Neural progenitor cell (in vitro differentiated cells): Measurements from ENCODE around the gene HSPG2. TPM values are rescaled to one million over a fixed set of nuclear protein-coding genes. Genes with fewer than 3 reads are reported as not detected.

Source experiments
- DNase-seq: peaks from one replicate; pipeline ENCODE4 v3.0.0-alpha.2; 2016; ENCODE audit warnings: low spot score
- H2AFZ ChIP-seq: fragments of 200-600 bp; sonication (generic); replicated peaks from 2 replicates; pipeline ENCODE4 v1.6.1; 2016; ENCODE audit warnings: antibody characterized with exemption
- H3F3A ChIP-seq: fragments of 200-600 bp; sonication (generic); 2 replicates; pipeline ENCODE4 v1.6.1; 2016; ENCODE audit warnings: antibody characterized with exemption, low read depth
- H3K27ac ChIP-seq: fragments of 200-600 bp; sonication (generic); 2 replicates; pipeline ENCODE4 v1.5.1; 2016; ENCODE audit warnings: mild to moderate bottlenecking
- H3K27me3 ChIP-seq: fragments of 200-600 bp; sonication (generic); 2 replicates; pipeline ENCODE4 v1.6.1; 2016; ENCODE audit warnings: mild to moderate bottlenecking, moderate library complexity
- H3K36me3 ChIP-seq: fragments of 200-600 bp; sonication (generic); 2 replicates; pipeline ENCODE4 v1.5.1; 2016
- H3K4me1 ChIP-seq: fragments of 200-600 bp; sonication (generic); 2 replicates; pipeline ENCODE4 v1.6.1; 2016; ENCODE audit warnings: mixed run types
- H3K4me2 ChIP-seq: fragments of 200-600 bp; sonication (generic); 2 replicates; pipeline ENCODE4 v1.6.1; 2016
- H3K4me3 ChIP-seq: fragments of 200-600 bp; sonication (generic); 2 replicates; pipeline ENCODE4 v1.5.1; 2016
- H3K79me2 ChIP-seq: fragments of 200-600 bp; sonication (generic); 2 replicates; pipeline ENCODE4 v1.6.1; 2016; ENCODE audit warnings: low read depth
- H3K9ac ChIP-seq: fragments of 200-600 bp; sonication (generic); 2 replicates; pipeline ENCODE4 v1.6.1; 2016
- H3K9me3 ChIP-seq: fragments of 200-600 bp; sonication (generic); 2 replicates; pipeline ENCODE4 v1.5.1; 2016; ENCODE audit warnings: low read depth
- H4K20me1 ChIP-seq: fragments of 200-600 bp; sonication (generic); 2 replicates; pipeline ENCODE4 v1.6.1; 2016; ENCODE audit warnings: low read depth
- H3K27ac Mint-ChIP-seq: 3 replicates; pipeline ENCODE4 v1.8.0; 2021; ENCODE audit warnings: mixed read lengths
- H3K27me3 Mint-ChIP-seq: 2 replicates; pipeline ENCODE4 v1.8.0; 2022; ENCODE audit warnings: low read depth, mild to moderate bottlenecking, inconsistent platforms, moderate library complexity, mixed read lengths; ENCODE audit not compliant: insufficient read depth
- H3K36me3 Mint-ChIP-seq: 3 replicates; pipeline ENCODE4 v1.8.0; 2021; ENCODE audit warnings: mixed read lengths
- H3K4me1 Mint-ChIP-seq: 3 replicates; pipeline ENCODE4 v1.8.0; 2021; ENCODE audit warnings: mixed read lengths
- H3K4me3 Mint-ChIP-seq: 3 replicates; pipeline ENCODE4 v1.8.0; 2021; ENCODE audit warnings: mild to moderate bottlenecking, moderate library complexity, mixed read lengths
- H3K9me3 Mint-ChIP-seq: 3 replicates; pipeline ENCODE4 v1.8.0; 2020; ENCODE audit warnings: mixed read lengths
- EZH2 ChIP-seq: fragments of 200-600 bp; sonication (generic); IDR thresholded peaks from 2 replicates; pipeline ENCODE4 v1.6.1; 2017; ENCODE audit warnings: antibody characterized with exemption, mild to moderate bottlenecking, moderate library complexity
- EZH2phosphoT487 ChIP-seq: fragments of 200-600 bp; sonication (generic); IDR thresholded peaks from 2 replicates; pipeline ENCODE4 v1.6.1; 2017; ENCODE audit warnings: antibody characterized with exemption
- total RNA-seq: library from RNA; depleted of rRNA; stranded (reverse); fragments of >200 nt; gene quantifications from 2 replicates; pipeline ENCODE4 v1.2.3, GENCODE V29; 2015; ENCODE audit warnings: low replicate concordance
- TF ChIP-seq, protein P1 (sequence below): fragments of 200-600 bp; sonication (generic); IDR thresholded peaks from 2 replicates; pipeline ENCODE4 v1.5.1; 2017; ENCODE audit warnings: antibody characterized with exemption, mild to moderate bottlenecking

Gene HSPG2
- total RNA-seq, 1 donor from 2014 or later = 6.9 TPM

DNA sequence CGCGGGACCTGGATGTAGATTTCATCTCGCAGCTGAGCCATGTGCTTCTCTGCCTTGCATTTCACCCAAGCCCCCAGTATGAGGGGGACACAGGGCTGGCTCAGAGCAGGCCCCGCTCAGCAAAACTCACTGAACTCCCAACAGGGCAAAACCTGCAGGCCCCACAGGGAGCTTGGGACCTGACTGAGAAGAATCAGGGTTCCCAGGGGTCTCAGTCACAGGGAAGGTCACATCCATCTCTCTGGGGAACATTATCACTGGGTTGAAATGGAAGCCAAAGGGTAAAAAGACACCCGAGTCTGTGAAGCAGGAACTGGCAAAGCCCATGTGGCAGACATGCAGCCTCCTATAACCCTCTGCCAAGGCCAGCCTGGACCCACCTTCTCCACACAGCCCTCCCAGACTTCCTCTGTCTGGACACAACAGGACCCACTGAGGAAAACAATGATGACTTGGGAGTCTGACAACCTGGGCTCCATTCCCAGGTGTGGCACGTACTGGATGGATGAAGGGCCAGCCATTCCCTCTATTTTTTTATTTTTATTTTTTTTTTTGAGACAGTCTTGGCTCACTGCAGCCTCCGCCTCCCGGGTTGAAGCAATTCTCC lies 11.7 kb downstream of the HSPG2 start:
- H3K9me3 Mint-ChIP-seq = peaks cover 3% of the 10 kb centered on the region
- H3K4me1 Mint-ChIP-seq = peaks cover 44% of the 10 kb centered on the region
- peaks cover 5% of the 10 kb centered on the region for H3K36me3 Mint-ChIP-seq
- no peak overlapping the region for H3K27ac Mint-ChIP-seq
- no peak for TF ChIP-seq EZH2phosphoT487
- TF ChIP-seq EZH2 = no peak
- TF ChIP-seq, protein P1, sequence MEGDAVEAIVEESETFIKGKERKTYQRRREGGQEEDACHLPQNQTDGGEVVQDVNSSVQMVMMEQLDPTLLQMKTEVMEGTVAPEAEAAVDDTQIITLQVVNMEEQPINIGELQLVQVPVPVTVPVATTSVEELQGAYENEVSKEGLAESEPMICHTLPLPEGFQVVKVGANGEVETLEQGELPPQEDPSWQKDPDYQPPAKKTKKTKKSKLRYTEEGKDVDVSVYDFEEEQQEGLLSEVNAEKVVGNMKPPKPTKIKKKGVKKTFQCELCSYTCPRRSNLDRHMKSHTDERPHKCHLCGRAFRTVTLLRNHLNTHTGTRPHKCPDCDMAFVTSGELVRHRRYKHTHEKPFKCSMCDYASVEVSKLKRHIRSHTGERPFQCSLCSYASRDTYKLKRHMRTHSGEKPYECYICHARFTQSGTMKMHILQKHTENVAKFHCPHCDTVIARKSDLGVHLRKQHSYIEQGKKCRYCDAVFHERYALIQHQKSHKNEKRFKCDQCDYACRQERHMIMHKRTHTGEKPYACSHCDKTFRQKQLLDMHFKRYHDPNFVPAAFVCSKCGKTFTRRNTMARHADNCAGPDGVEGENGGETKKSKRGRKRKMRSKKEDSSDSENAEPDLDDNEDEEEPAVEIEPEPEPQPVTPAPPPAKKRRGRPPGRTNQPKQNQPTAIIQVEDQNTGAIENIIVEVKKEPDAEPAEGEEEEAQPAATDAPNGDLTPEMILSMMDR = no peak
- H3K27ac ChIP-seq = no peak overlapping the region
- peaks cover 30% of the 10 kb centered on the region for H4K20me1 ChIP-seq
- H3K4me1 ChIP-seq = peaks cover 27% of the 10 kb centered on the region
- DNase-seq = no peak
- peaks cover 8% of the 10 kb centered on the region for H3K27me3 Mint-ChIP-seq
- peaks cover 14% of the 10 kb centered on the region for H3F3A ChIP-seq
- no peaks in the 10 kb centered on the region for H3K79me2 ChIP-seq
- H3K36me3 ChIP-seq = no peaks in the 10 kb centered on the region
- no peak overlapping the region for H2AFZ ChIP-seq
- H3K27me3 ChIP-seq = no peaks in the 10 kb centered on the region
- H3K4me3 Mint-ChIP-seq = no peak overlapping the region
- no peaks in the 10 kb centered on the region for H3K9me3 ChIP-seq
- H3K4me2 ChIP-seq = no peak overlapping the region
- no peak overlapping the region for H3K9ac ChIP-seq
- H3K4me3 ChIP-seq = no peak overlapping the region

DNA sequence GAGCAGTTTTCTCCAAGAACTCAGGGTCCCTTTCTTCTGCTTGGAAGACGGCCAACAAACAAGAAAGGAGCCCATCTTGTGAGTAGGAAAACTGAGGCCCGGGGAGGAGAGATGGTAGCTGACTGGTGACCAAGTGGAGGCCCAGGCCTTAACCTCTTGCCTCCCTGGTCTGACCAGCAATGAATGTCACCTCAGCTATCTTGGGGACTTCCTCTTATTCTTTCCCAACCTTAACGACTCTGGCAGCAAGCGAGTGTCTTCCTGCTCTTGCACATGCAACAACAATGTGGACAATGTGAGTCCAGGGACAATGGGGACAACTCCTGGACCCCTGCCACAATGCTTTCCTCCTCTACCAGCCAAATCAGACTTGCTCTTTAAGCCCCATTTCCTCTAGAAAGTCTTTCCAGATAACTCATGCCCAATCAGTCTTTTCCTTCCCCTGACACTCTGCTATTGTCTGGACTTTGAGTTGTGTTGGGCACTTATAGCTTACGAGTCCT lies 12.6 kb downstream of the HSPG2 start:
- TF ChIP-seq EZH2phosphoT487 = no peak
- no peak for TF ChIP-seq EZH2
- TF ChIP-seq, protein P1 = no peak
- no peaks in the 10 kb centered on the region for H3K79me2 ChIP-seq
- Mint-ChIP-seq H3K27ac (peak overlapping the region; percentile 33), H3K4me3 (no peak overlapping the region), H3K27me3 (peaks cover 3% of the 10 kb centered on the region), H3K9me3 (peaks cover under 1% of the 10 kb centered on the region), H3K4me1 (peaks cover 45% of the 10 kb centered on the region), H3K36me3 (peaks cover 1% of the 10 kb centered on the region)
- H3K36me3 ChIP-seq = no peaks in the 10 kb centered on the region
- peaks cover 27% of the 10 kb centered on the region for H3K4me1 ChIP-seq
- H3K27me3 ChIP-seq = no peaks in the 10 kb centered on the region
- H3K4me3 ChIP-seq = no peak overlapping the region
- H3K4me2 ChIP-seq = no peak overlapping the region
- peaks cover 30% of the 10 kb centered on the region for H4K20me1 ChIP-seq
- H3K27ac ChIP-seq = no peak overlapping the region
- peaks cover 14% of the 10 kb centered on the region for H3F3A ChIP-seq
- H2AFZ ChIP-seq = no peak overlapping the region
- DNase-seq = no peak
- H3K9ac ChIP-seq = no peak overlapping the region
- H3K9me3 ChIP-seq = no peaks in the 10 kb centered on the region

DNA sequence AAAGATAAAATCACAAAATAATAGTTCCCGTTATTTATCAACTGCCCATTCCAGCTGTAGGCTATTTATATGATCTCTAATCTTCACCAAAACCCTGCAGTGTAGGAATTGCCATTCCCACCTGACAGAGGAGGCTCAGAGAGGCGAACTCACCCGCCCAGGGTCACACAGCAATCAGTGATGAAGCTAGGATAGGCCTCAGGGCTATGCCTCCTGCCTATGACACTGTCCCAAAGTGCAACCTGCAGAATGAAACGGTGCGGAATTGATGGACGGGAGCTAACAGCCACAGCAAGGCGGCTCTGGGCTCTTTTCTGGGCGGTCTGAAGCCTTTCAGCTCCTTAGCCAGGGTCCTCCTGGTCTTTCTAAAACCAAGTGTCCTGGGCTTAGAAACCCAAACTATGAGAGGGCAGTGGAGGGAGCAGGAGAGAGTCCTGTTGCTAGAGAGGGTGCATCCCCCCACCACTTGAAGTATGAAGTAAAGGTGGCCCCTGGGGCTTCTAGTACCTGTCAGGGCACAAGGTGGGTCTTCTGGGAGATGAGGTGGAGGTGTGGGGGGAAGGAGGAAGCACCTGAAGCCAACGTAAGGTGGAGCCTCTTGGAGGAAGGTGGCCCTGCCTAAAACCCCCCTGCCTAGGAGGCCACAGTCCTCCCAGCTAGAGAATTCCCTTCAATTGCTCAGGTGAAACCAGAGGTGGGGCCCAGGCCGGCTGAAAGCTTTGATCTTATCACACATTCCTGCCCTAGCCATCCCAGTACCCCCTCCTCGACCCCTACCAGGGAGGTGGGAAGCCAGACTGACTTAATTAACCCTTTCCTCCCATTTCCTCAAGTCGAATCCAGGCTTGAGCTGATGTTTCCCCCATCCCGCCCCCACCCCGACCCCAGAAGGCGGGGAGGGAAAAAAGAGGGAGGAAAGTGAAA lies 14.8 kb downstream of the HSPG2 start:
- Histone ChIP-seq H3K4me2 (peak overlapping the region; percentile 53), H3K9ac (no peak overlapping the region), H3K4me3 (no peak overlapping the region), H3K36me3 (no peaks in the 10 kb centered on the region), H3K4me1 (peaks cover 27% of the 10 kb centered on the region), H3F3A (peaks cover 14% of the 10 kb centered on the region), H3K79me2 (no peaks in the 10 kb centered on the region), H4K20me1 (peaks cover 19% of the 10 kb centered on the region), H2AFZ (no peak overlapping the region), H3K27ac (no peak overlapping the region), H3K9me3 (no peaks in the 10 kb centered on the region), H3K27me3 (no peaks in the 10 kb centered on the region)
- TF ChIP-seq EZH2phosphoT487 = no peak
- Mint-ChIP-seq H3K27ac (peak overlapping the region; percentile 66), H3K36me3 (no peaks in the 10 kb centered on the region), H3K4me3 (no peak overlapping the region), H3K9me3 (no peaks in the 10 kb centered on the region), H3K27me3 (peaks cover 3% of the 10 kb centered on the region), H3K4me1 (peaks cover 48% of the 10 kb centered on the region)
- no peak for DNase-seq
